ENCODE data around the gene KLK2. TPM values are rescaled to one million over a fixed set of nuclear protein-coding genes. Genes with fewer than 3 reads are reported as not detected.

The KLK2 gene
- total and polyA plus RNA-seq, 2 donors: not detected

DNA sequence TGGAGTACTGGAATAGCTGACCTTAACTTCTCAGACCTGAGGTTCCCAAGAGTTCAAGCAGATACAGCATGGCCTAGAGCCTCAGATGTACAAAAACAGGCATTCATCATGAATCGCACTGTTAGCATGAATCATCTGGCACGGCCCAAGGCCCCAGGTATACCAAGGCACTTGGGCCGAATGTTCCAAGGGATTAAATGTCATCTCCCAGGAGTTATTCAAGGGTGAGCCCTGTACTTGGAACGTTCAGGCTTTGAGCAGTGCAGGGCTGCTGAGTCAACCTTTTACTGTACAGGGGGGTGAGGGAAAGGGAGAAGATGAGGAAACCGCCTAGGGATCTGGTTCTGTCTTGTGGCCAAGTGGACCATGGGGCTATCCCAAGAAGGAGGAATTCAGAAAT is 12.2 kb upstream of the KLK2 start:
- DNase-seq (ENCODE audit: extremely low spot score): no peak
- 79% methylated on average over 5 of the region's 5 CpGs for WGBS

DNA sequence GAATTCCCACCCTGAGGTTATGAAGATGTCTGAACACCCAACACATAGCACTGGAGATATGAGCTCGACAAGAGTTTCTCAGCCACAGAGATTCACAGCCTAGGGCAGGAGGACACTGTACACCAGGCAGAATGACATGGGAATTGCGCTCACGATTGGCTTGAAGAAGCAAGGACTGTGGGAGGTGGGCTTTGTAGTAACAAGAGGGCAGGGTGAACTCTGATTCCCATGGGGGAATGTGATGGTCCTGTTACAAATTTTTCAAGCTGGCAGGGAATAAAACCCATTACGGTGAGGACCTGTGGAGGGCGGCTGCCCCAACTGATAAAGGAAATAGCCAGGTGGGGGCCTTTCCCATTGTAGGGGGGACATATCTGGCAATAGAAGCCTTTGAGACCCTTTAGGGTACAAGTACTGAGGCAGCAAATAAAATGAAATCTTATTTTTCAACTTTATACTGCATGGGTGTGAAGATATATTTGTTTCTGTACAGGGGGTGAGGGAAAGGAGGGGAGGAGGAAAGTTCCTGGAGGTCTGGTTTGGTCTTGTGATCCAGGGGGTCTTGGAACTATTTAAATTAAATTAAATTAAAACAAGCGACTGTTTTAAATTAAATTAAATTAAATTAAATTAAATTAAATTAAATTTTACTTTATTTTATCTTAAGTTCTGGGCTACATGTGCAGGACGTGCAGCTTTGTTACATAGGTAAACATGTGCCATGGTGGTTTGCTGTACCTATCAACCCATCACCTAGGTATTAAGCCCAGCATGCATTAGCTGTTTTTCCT is 11.5 kb upstream of the KLK2 start:
- no peak overlapping the region for H3K27ac ChIP-seq (ENCODE audit: low read depth)
- 65% methylated on average over 7 of the region's 7 CpGs for WGBS
- no peak for DNase-seq (ENCODE audit: extremely low spot score)

More for the DNA sequence above, 12.2 kb upstream of the KLK2 start:
- Histone ChIP-seq H3K4me3 (ENCODE audit: low read depth, low read length) (no peak overlapping the region), H3K36me3 (ENCODE audit: insufficient read depth) (no peaks in the 10 kb centered on the region), H3K4me1 (ENCODE audit: insufficient read depth) (no peaks in the 10 kb centered on the region), H3K27ac (ENCODE audit: low read depth) (no peak overlapping the region)

DNA sequence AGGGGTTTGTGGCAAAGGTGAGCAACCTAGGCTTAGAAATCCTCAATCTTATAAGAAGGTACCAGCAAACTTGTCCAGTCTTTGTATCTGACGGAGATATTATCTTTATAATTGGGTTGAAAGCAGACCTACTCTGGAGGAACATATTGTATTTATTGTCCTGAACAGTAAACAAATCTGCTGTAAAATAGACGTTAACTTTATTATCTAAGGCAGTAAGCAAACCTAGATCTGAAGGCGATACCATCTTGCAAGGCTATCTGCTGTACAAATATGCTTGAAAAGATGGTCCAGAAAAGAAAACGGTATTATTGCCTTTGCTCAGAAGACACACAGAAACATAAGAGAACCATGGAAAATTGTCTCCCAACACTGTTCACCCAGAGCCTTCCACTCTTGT is 3.8 kb upstream of the KLK2 start:
- H3K36me3 ChIP-seq (ENCODE audit: insufficient read depth): no peaks in the 10 kb centered on the region
- H3K27ac ChIP-seq (ENCODE audit: low read depth): no peak overlapping the region
- DNase-seq (ENCODE audit: extremely low spot score): no peak
- 63% methylated on average over 4 of the region's 4 CpGs for WGBS
- no peaks in the 10 kb centered on the region for H3K4me1 ChIP-seq (ENCODE audit: insufficient read depth)
- H3K4me3 ChIP-seq (ENCODE audit: low read depth, low read length): no peak overlapping the region

More for the DNA sequence above, 11.5 kb upstream of the KLK2 start:
- H3K36me3 ChIP-seq (ENCODE audit: insufficient read depth): no peaks in the 10 kb centered on the region
- H3K4me1 ChIP-seq (ENCODE audit: insufficient read depth): no peaks in the 10 kb centered on the region
- H3K4me3 ChIP-seq (ENCODE audit: low read depth, low read length): no peak overlapping the region

DNA sequence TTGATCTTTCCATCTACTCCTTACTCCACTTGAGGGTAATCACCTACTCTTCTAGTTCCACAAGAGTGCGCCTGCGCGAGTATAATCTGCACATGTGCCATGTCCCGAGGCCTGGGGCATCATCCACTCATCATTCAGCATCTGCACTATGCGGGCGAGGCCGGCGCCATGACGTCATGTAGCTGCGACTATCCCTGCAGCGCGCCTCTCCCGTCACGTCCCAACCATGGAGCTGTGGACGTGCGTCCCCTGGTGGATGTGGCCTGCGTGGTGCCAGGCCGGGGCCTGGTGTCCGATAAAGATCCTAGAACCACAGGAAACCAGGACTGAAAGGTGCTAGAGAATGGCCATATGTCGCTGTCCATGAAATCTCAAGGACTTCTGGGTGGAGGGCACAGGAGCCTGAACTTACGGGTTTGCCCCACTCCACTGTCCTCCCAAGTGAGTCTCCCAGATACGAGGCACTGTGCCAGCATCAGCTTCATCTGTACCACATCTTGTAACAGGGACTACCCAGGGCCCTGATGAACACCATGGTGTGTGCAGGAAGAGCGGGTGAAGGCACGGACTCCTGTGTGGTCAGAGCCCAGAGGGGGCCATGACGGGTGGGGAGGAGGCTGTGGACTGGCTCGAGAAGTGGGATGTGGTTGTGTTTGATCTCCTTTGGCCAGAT is 2.7 kb upstream of the KLK2 start:
- Histone ChIP-seq H3K4me1 (ENCODE audit: insufficient read depth) (no peaks in the 10 kb centered on the region), H3K4me3 (ENCODE audit: low read depth, low read length) (no peak overlapping the region), H3K36me3 (ENCODE audit: insufficient read depth) (no peaks in the 10 kb centered on the region), H3K27ac (ENCODE audit: low read depth) (no peak overlapping the region)
- DNase-seq (ENCODE audit: extremely low spot score): no peak
- 54% methylated on average over 26 of the region's 26 CpGs for WGBS

DNA sequence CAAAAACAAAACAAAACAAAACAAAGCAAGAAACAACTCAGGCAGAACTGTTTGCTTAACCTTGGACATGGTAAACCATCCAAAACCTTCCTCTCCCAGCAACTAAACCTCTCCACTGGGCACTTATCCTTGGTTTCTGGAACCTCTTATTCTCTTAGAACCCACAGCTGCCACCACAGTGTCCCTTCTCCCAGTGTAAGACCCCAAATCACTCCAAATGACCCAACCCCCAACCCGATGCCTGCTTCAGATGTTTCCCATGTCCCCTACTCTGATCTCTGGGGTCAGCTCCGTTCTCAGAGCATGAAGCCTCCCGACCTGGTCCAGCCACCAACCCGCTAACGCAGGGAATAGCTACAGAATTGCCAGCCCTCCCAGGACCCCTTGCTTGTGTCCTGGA is 972 bp downstream of the KLK2 start:
- Histone ChIP-seq H3K4me1 (ENCODE audit: insufficient read depth) (no peaks in the 10 kb centered on the region), H3K27ac (ENCODE audit: low read depth) (no peak overlapping the region), H3K36me3 (ENCODE audit: insufficient read depth) (no peaks in the 10 kb centered on the region), H3K4me3 (ENCODE audit: low read depth, low read length) (no peak overlapping the region)
- no peak for DNase-seq (ENCODE audit: extremely low spot score)
- 63% methylated on average over 5 of the region's 5 CpGs for WGBS

DNA sequence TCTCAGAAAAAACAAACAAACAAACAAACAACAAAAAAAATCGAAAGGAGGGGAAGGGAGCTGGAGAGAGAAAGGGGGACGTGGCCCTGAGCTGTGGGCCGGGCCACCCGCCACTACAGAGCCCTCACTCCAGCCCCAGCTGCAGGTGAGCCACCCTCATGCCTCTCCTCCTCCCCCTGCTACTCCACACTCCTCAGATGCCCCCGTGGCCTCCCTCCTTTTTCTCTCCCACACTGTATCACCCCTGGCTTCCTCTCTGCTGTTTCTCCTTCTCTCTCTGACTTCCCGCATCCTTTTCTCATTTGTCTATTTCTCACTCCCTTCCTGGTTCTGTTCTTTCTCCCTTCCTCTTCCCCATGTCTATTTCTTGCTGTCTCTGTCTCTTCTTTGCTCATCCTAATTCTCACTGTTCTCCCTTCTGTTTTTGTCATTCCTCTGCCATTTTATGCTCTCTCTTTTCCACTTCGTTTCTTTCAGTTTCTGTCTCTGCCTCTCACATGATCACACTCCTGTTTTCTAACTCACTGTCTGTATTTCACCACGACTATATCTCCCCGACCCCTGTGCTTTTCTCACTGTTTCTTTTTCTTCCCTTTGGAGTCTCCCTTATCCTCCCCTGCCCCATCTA is 2.7 kb downstream of the KLK2 start:
- 41% methylated on average over 9 of the region's 9 CpGs for WGBS
- no peaks in the 10 kb centered on the region for H3K36me3 ChIP-seq (ENCODE audit: insufficient read depth)
- no peaks in the 10 kb centered on the region for H3K4me1 ChIP-seq (ENCODE audit: insufficient read depth)
- DNase-seq (ENCODE audit: extremely low spot score): no peak
- H3K27ac ChIP-seq (ENCODE audit: low read depth): no peak overlapping the region
- no peak overlapping the region for H3K4me3 ChIP-seq (ENCODE audit: low read depth, low read length)

DNA sequence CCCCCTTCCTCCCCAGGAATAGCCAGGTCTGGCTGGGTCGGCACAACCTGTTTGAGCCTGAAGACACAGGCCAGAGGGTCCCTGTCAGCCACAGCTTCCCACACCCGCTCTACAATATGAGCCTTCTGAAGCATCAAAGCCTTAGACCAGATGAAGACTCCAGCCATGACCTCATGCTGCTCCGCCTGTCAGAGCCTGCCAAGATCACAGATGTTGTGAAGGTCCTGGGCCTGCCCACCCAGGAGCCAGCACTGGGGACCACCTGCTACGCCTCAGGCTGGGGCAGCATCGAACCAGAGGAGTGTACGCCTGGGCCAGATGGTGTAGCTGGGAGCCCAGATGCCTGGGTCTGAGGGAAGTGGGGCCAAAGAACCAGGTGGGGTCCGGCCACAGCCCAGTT is 3.2 kb downstream of the KLK2 start:
- Histone ChIP-seq H3K4me3 (ENCODE audit: low read depth, low read length) (no peak overlapping the region), H3K4me1 (ENCODE audit: insufficient read depth) (no peaks in the 10 kb centered on the region), H3K36me3 (ENCODE audit: insufficient read depth) (no peaks in the 10 kb centered on the region), H3K27ac (ENCODE audit: low read depth) (no peak overlapping the region)
- DNase-seq (ENCODE audit: extremely low spot score): no peak
- WGBS: 61% methylated on average over 7 of the region's 7 CpGs

DNA sequence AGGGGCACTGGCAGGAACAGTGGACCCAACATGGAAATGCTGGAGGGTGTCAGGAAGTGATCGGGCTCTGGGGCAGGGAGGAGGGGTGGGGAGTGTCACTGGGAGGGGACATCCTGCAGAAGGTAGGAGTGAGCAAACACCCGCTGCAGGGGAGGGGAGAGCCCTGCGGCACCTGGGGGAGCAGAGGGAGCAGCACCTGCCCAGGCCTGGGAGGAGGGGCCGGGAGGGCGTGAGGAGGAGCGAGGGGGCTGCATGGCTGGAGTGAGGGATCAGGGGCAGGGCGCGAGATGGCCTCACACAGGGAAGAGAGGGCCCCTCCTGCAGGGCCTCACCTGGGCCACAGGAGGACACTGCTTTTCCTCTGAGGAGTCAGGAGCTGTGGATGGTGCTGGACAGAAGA is 4.1 kb downstream of the KLK2 start:
- no peak overlapping the region for H3K27ac ChIP-seq (ENCODE audit: low read depth)
- no peak overlapping the region for H3K4me3 ChIP-seq (ENCODE audit: low read depth, low read length)
- no peaks in the 10 kb centered on the region for H3K36me3 ChIP-seq (ENCODE audit: insufficient read depth)
- no peaks in the 10 kb centered on the region for H3K4me1 ChIP-seq (ENCODE audit: insufficient read depth)
- 21% methylated on average over 8 of the region's 8 CpGs for WGBS
- no peak for DNase-seq (ENCODE audit: extremely low spot score)

DNA sequence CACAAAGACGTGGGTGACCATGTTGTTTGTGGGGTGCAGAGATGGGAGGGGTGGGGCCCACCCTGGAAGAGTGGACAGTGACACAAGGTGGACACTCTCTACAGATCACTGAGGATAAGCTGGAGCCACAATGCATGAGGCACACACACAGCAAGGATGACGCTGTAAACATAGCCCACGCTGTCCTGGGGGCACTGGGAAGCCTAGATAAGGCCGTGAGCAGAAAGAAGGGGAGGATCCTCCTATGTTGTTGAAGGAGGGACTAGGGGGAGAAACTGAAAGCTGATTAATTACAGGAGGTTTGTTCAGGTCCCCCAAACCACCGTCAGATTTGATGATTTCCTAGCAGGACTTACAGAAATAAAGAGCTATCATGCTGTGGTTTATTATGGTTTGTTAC is 5.6 kb downstream of the KLK2 start:
- Histone ChIP-seq H3K27ac (ENCODE audit: low read depth) (no peak overlapping the region), H3K4me1 (ENCODE audit: insufficient read depth) (no peaks in the 10 kb centered on the region), H3K36me3 (ENCODE audit: insufficient read depth) (no peaks in the 10 kb centered on the region), H3K4me3 (ENCODE audit: low read depth, low read length) (no peak overlapping the region)
- WGBS: 51% methylated on average over 5 of the region's 5 CpGs
- DNase-seq (ENCODE audit: extremely low spot score): no peak

DNA sequence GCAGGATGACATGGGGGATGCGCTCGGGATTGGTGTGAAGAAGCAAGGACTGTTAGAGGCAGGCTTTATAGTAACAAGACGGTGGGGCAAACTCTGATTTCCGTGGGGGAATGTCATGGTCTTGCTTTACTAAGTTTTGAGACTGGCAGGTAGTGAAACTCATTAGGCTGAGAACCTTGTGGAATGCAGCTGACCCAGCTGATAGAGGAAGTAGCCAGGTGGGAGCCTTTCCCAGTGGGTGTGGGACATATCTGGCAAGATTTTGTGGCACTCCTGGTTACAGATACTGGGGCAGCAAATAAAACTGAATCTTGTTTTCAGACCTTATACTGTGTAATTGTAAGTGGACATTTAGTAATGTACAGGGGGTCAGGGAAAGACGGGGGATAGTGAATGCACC is 7.0 kb downstream of the KLK2 start:
- DNase-seq (ENCODE audit: extremely low spot score): no peak
- Histone ChIP-seq H3K4me3 (ENCODE audit: low read depth, low read length) (no peak overlapping the region), H3K4me1 (ENCODE audit: insufficient read depth) (no peaks in the 10 kb centered on the region), H3K27ac (ENCODE audit: low read depth) (no peak overlapping the region), H3K36me3 (ENCODE audit: insufficient read depth) (no peaks in the 10 kb centered on the region)
- WGBS: 74% methylated on average over 5 of the region's 5 CpGs

DNA sequence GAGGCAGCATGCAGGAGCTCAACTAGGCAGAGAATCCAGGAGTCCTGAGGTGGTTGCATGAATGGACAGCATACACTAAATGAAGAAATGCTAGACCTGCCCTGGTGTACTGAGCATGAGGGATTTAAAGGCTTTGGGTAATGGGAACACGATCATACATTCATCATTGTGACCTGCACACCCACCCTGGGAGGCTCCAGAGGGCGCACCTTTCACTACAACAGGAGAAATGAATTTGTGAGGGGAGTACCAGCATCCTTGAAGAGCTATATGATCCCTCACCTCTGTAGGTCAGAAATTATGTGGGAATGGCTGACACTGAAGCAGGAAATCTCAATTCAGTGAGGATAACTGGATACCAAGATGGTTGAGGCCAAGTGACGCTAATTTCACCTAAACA is 8.9 kb downstream of the KLK2 start:
- no peak overlapping the region for H3K27ac ChIP-seq (ENCODE audit: low read depth)
- H3K36me3 ChIP-seq (ENCODE audit: insufficient read depth): no peaks in the 10 kb centered on the region
- no peak overlapping the region for H3K4me3 ChIP-seq (ENCODE audit: low read depth, low read length)
- DNase-seq (ENCODE audit: extremely low spot score): no peak
- 50% methylated on average over 3 of the region's 3 CpGs for WGBS
- no peaks in the 10 kb centered on the region for H3K4me1 ChIP-seq (ENCODE audit: insufficient read depth)

DNA sequence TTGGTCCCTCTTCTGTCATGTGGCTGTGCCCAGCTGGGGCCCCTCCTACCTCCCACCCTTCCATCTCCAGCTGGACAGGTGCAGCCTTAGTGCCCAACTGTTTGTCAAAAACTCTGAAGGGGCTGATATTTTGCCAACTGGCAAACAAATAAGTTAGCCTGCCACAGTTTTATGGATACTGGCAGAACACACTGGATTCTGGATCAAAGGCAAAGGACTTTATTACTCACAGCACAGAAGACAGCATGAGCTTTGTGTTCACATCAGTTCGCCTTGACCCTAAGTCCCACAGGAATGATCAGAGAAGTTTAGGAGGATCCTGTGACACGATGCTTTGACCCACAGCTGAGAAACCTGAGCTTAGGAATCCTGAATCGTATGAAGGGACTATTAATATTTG is 16.4 kb downstream of the KLK2 start:
- no peaks in the 10 kb centered on the region for H3K4me1 ChIP-seq (ENCODE audit: insufficient read depth)

DNA sequence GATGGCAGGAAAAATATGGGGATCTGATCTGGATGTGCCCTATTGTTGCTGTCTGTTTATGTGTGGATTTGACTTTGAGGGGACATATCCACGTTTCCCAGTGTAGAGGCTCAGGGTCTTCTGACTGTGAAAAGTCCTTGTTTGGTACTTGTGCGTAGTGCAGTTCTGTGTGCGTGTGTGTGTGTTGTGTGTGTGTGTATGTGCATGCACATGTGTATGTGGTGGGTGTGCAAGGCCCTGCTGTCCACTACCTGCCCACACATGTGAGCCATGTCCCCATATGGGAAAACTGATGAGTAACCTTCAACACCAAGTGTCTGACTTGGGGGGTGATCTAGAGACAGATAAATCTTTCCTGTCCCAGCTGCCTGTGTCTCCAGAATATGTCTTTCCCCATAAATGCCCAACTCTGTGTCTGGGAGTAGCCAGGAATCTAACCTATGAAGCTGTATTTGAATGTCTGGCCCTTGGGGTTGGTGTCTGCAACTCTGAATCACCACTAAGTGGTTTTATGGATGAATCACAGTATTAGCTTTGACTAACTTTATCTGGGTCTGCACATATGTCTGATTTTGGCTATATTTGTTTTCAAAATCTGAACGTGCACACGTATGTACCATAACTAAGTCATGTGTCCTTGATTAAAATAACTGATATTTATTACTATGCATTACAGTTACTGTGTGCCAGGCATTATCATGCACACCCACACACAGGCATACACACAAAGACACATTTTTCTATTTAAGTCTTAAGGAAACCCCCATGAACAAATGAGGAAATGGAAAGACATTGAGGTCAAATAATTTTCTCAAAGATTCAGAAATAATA is 17.4 kb downstream of the KLK2 start:
- 37% methylated on average over 5 of the region's 5 CpGs for WGBS
- no peak overlapping the region for H3K4me3 ChIP-seq (ENCODE audit: low read depth, low read length)
- DNase-seq (ENCODE audit: extremely low spot score): no peak
- no peak overlapping the region for H3K27ac ChIP-seq (ENCODE audit: low read depth)
- H3K36me3 ChIP-seq (ENCODE audit: insufficient read depth): no peaks in the 10 kb centered on the region
- no peaks in the 10 kb centered on the region for H3K4me1 ChIP-seq (ENCODE audit: insufficient read depth)

More for the DNA sequence above, 16.4 kb downstream of the KLK2 start:
- Histone ChIP-seq H3K4me3 (ENCODE audit: low read depth, low read length) (no peak overlapping the region), H3K27ac (ENCODE audit: low read depth) (no peak overlapping the region), H3K36me3 (ENCODE audit: insufficient read depth) (no peaks in the 10 kb centered on the region)
- no peak for DNase-seq (ENCODE audit: extremely low spot score)
- 51% methylated on average over 3 of the region's 3 CpGs for WGBS
